OCI-LY1 (cell line): ENCODE measurements around the gene PTGIS.

Source experiments
- CTCF ChIP-seq: fragments of 200-600 bp; sonication (generic), shearing (Covaris generic); IDR thresholded peaks from 2 replicates; pipeline ENCODE4 v1.5.1; 2017; ENCODE audit warnings: mild to moderate bottlenecking, antibody characterized with exemption, low read length, moderate library complexity, mixed read lengths
- EZH2 ChIP-seq: fragments of 200-600 bp; sonication (generic), shearing (Covaris generic); IDR thresholded peaks from 2 replicates; pipeline ENCODE4 v1.8.0; 2017; ENCODE audit warnings: borderline replicate concordance, mixed run types, mild to moderate bottlenecking, antibody characterized with exemption, low read length, moderate library complexity, mixed read lengths

- TF ChIP-seq CTCF, result no peak
- TF ChIP-seq EZH2, result no peak
These were observed 87.7 kb downstream of the PTGIS start for GRCh38 chr20:49480236-49480635.
